ENCODE results near the gene SORL1. TPM values are rescaled to one million over a fixed set of nuclear protein-coding genes. Genes with fewer than 3 reads are reported as not detected.

SORL1 gene
- total and polyA plus RNA-seq, 2 of the 13 experiments (the other 11 are each of a cell fraction or from before 2014, with no cell fraction given) = 21.3 to 148 TPM

DNA sequence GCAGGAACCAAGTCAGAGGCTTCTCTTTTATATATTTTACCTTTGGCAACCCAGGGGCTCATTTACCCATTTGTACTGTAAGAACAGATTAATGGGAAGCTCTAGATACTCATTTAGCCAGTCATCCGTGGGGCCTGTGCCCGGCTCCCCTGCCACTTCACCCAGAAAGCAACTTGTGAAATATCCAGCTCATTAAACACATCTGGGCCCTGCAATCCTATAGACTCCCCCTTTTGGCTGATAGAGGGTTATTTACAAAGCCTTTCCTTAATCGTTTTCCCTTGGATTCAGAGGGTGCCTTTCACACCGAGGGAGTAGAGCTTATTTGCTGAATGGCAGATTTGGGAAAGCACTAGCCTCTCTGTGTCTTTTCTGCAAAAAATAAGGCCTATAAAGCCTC is 119.4 kb downstream of the SORL1 start:
- H3K27ac ChIP-seq (ENCODE audit: extremely low read length, insufficient read depth, low read length) = no peak overlapping the region
- H3K9ac ChIP-seq (ENCODE audit: insufficient read depth, low read depth, low read length) = no peak overlapping the region
- H2AFZ ChIP-seq (ENCODE audit: low read length) = no peak overlapping the region
- POLR2A ChIA-PET = no interaction called here
- peaks cover 16% of the 10 kb centered on the region for H3K4me1 ChIP-seq (ENCODE audit: insufficient read depth, low read length)
- ATAC-seq (no peak), FAIRE-seq (no peak), DNase-seq (ENCODE audit: low spot score) (no peak)
- BruUV-seq (replicated peaks) = no TSS peak
- peaks cover 34 to 83% of the 10 kb centered on the region in 2 experiments for H3K36me3 ChIP-seq (replicated peaks in 1 of 2; ENCODE audit: control insufficient read depth in 1 of 2, insufficient read depth in 2 of 2, low read length in 2 of 2)
- no peak overlapping the region for H3K4me2 ChIP-seq (ENCODE audit: low read depth, low read length)
- CTCF ChIA-PET (ENCODE audit: low intra/inter-chr PET ratio, low total read pairs) = no interaction called here
- WGBS (ENCODE audit: low lambda C conversion rate) = 80% methylated on average over 4 of the region's 4 CpGs
- no peaks in the 10 kb centered on the region for H3K79me2 ChIP-seq (ENCODE audit: insufficient read depth, low read length)
- no peaks in the 10 kb centered on the region for H3K9me3 ChIP-seq (ENCODE audit: low read length)
- intact Hi-C loops (cut with micrococcal nuclease; ENCODE audit: unreplicated experiment) (no loop called here), in situ Hi-C loops (cut with HindIII; ENCODE audit: extremely low pct_ligation_motif_present, low pct_unique_long_range_greater_than_20kb) (no loop called here)
- no peak overlapping the region for H3K4me3 ChIP-seq (replicated peaks in 1 of 3; ENCODE audit: insufficient read depth in 1 of 3, low read depth in 2 of 3, low read length in 3 of 3)
- TF ChIP-seq RFXAP (CRISPR knock-in tag; IDR thresholded peaks at IDR 0.05; ENCODE audit: borderline replicate concordance) (no peak), MAFK (conservative IDR thresholded peaks at IDR 0.05 in 1 of 2, IDR thresholded peaks at IDR 0.05 in 1 of 2; ENCODE audit: low read length in 2 of 2) (0 out of 4 replicates have a peak, but pooled peaks of 1 of the 2 experiments have one; percentile 17)
- no peaks in the 10 kb centered on the region for H3K27me3 ChIP-seq (ENCODE audit: control insufficient read depth in 1 of 2, insufficient read depth in 2 of 2, low read length in 2 of 2)
- H4K20me1 ChIP-seq (ENCODE audit: insufficient read depth, low read length) = no peaks in the 10 kb centered on the region

- POLR2A ChIA-PET = no interaction called here
- TF ChIP-seq FOXA1 (IDR thresholded peaks at IDR 0.05) (no peak), FOXA1 (CRISPR knock-in tag; IDR thresholded peaks at IDR 0.05) (no peak), POLR2AphosphoS2 (IDR thresholded peaks at IDR 0.05; ENCODE audit: low read depth, low read length) (no peak), ZNF543 (CRISPR knock-in tag; IDR thresholded peaks at IDR 0.05) (no peak)
- no peak for FAIRE-seq
- no peak overlapping the region for H3K4me3 ChIP-seq (replicated peaks in 1 of 3; ENCODE audit: insufficient read depth in 1 of 3, low read depth in 2 of 3, low read length in 3 of 3)
- H3K36me3 ChIP-seq (replicated peaks in 1 of 2; ENCODE audit: control insufficient read depth in 1 of 2, insufficient read depth in 2 of 2, low read length in 2 of 2) = peaks cover 32 to 83% of the 10 kb centered on the region in 2 experiments
- no peak overlapping the region for H3K9ac ChIP-seq (ENCODE audit: insufficient read depth, low read depth, low read length)
- no peak overlapping the region for H2AFZ ChIP-seq (ENCODE audit: low read length)
- in situ Hi-C loops (cut with HindIII; ENCODE audit: extremely low pct_ligation_motif_present, low pct_unique_long_range_greater_than_20kb) (no loop called here), intact Hi-C loops (cut with micrococcal nuclease; ENCODE audit: unreplicated experiment) (no loop called here)
- no peak; the same call in 1 of the 3 replicates for ATAC-seq
- no peaks in the 10 kb centered on the region for H3K9me3 ChIP-seq (ENCODE audit: low read length)
- DNase-seq (ENCODE audit: low spot score) = no peak
- 0 out of 2 replicates have a peak, but pooled peaks cover 5% of the 10 kb centered on the region for H3K4me1 ChIP-seq (ENCODE audit: insufficient read depth, low read length)
- WGBS (ENCODE audit: low lambda C conversion rate) = 96% methylated on average over 9 of the region's 11 CpGs
- no peak overlapping the region for H3K27ac ChIP-seq (ENCODE audit: extremely low read length, insufficient read depth, low read length)
- no peaks in the 10 kb centered on the region for H3K79me2 ChIP-seq (ENCODE audit: insufficient read depth, low read length)
- H3K4me2 ChIP-seq (ENCODE audit: low read depth, low read length) = no peak overlapping the region
- H4K20me1 ChIP-seq (ENCODE audit: insufficient read depth, low read length) = no peaks in the 10 kb centered on the region
- no peaks in the 10 kb centered on the region for H3K27me3 ChIP-seq (ENCODE audit: control insufficient read depth in 1 of 2, insufficient read depth in 2 of 2, low read length in 2 of 2)
- no TSS peak for BruUV-seq (replicated peaks)
- CTCF ChIA-PET (ENCODE audit: low intra/inter-chr PET ratio, low total read pairs) = no interaction called here
Measured at GRCh38 chr11:121572571-121573059, 120.5 kb downstream of the SORL1 start.

All from HepG2 (cell line).